Muscle layer of colon (tissue), 2 donors: ENCODE measurements around the gene CA12.
"Not testable (repeated sequence)": the region's sequence is repeated elsewhere in the genome, so short reads cannot be mapped to it uniquely, and the experiment has no call there.

Source experiments
- H3K27ac ChIP-seq: one replicate; pipeline ENCODE4 v1.7.0; 2013; ENCODE audit warnings: low read depth, mild to moderate bottlenecking, low read length, moderate library complexity
- H3K27me3 ChIP-seq, 2 donors: one replicate each; pipeline ENCODE4 v1.7.0; 2013; ENCODE audit warnings: low read length in 2 of 2, mild to moderate bottlenecking in 2 of 2; ENCODE audit not compliant: insufficient read depth in 2 of 2, control insufficient read depth in 1 of 2
- H3K36me3 ChIP-seq: one replicate; pipeline ENCODE4 v1.7.0; 2013; ENCODE audit warnings: mild to moderate bottlenecking, low read length; ENCODE audit not compliant: insufficient read depth
- H3K4me1 ChIP-seq: one replicate; pipeline ENCODE4 v1.7.0; 2013; ENCODE audit warnings: mild to moderate bottlenecking, low read length; ENCODE audit not compliant: insufficient read depth
- H3K4me3 ChIP-seq, 2 donors: one replicate each; pipeline ENCODE4 v1.7.0; 2013; ENCODE audit warnings: low read length in 2 of 2, low read depth in 1 of 2, mild to moderate bottlenecking in 1 of 2, moderate library complexity in 1 of 2
- H3K9ac ChIP-seq: one replicate; pipeline ENCODE4 v1.7.0; 2013; ENCODE audit warnings: low read length
- H3K9me3 ChIP-seq: one replicate; pipeline ENCODE4 v1.7.0; 2013; ENCODE audit warnings: mild to moderate bottlenecking, low read length
- donor health status: abdominal sarcoma.
- donor health status: Adenocarcinoma of cecum.

Gene CA12

DNA sequence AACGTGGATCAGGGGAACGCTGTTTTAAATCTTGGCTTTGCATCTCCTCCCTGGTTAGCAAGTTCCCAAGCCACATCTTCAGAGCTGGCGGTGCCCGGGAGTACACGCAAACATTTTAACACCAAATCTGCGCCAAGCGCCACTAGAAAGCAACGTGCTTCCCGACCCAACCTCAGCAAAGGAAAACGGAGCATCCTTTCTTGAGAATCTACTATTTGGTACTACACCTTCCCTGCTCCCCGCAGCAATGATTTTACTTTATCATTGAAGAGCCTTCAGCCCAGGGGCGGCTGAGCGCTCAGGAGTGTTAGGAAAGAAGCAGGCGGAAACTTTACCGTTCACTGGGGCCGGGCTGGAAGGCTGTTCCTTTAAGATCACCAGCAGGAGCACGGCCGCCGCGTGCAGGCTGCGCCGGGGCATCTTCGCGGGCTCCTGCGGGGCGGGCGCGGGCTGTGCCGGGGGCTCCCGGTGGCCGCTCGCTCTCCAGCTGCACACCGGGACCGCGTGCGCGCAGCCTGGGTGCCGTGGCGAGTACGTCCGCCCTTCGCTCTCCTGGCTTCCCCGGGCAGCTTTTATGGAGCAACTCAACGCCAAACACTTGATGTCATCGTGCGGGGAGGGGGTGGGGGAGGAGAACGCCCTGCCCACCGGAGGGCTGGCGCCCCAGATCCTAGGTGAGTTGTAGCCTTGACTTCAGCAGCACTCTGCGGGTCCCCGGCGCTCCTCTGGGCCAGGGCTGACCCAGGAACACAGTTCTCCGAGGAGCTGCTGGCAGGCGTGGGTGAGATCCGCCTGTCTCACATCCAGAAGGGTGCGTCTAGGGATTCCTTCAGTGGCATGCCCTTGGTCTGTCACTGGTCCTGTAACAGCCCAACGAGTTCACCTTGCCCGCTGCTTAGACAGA, at the start of gene CA12:
Gene CA12, minus strand, starts transcription at position 546 of the 904 bp plus-strand sequence. Its CDS starts 126 bp downstream, at position 420.
- Histone ChIP-seq H3K4me1 (peaks cover 7% of the 10 kb centered on the region), H3K27me3 (peaks cover 13 to 31% of the 10 kb centered on the region in 2 donors), H3K36me3 (no peaks in the 10 kb centered on the region), H3K4me3 (peak within 1 kb of the TSS; percentile 35 to 57), H3K27ac (no peak within 1 kb of the TSS), H3K9me3 (no peaks in the 10 kb centered on the region), H3K9ac (no peak within 1 kb of the TSS)

DNA sequence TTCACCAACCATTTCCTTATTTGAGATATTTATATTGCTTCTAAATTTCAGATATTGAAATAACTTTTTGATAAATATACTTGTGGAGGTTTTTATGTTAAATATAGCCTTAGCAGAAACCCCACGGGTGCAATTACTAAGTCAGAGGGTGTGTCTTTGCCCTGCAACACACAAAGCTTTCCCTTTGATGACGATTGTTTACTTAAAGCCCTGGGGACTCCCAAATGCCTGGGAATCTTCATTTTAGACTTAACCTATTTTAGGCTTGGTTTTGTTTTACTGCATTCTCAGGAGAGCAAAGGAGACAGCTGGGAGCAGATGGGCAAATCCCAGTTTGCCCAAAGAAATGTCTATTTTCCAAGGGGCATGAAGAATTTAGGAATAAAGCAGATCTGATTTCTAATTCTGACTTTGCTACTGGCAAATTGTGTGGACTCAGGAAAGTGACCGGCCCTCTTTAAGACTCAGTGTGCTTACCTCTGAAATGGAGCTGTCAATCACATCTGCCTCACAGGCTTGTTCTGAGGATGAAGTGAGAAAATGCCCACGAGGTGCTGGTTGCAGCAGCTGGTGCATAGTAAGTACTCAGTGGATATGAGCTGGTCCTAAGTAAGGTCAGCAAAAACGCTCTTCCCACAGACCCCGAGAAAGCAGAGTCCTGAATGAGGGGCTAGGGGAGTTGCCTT, 49.3 kb upstream of the CA12 start:
- no peak overlapping the region for H3K4me3 ChIP-seq
- no peaks in the 10 kb centered on the region for H3K27me3 ChIP-seq
- no peaks in the 10 kb centered on the region for H3K4me1 ChIP-seq
- H3K27ac ChIP-seq, result no peak overlapping the region
- no peaks in the 10 kb centered on the region for H3K9me3 ChIP-seq
- no peak overlapping the region for H3K9ac ChIP-seq
- H3K36me3 ChIP-seq, result no peaks in the 10 kb centered on the region

DNA sequence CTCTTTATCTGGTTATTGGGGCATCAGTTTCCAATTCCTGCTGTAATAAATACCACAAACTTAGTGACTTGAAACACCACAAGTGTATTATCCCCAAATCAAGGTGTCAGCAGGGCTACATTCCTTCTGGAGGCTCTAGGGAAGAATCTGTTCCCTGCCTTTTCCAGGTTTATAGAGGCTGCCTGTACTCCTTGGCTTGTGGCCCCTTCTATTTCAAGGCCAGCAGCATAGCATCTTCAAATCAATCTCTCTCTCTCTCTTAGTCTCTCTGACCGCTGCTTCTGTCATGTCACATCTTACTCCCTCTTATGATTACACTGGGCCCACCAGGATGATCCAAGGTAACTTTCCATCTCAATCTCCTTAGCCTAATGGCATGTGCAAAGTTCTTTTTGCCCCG, 44.9 kb upstream of the CA12 start:
- Histone ChIP-seq H3K4me1 (no peaks in the 10 kb centered on the region), H3K36me3 (no peaks in the 10 kb centered on the region), H3K27me3 (no peaks in the 10 kb centered on the region), H3K9ac (no peak overlapping the region), H3K9me3 (no peaks in the 10 kb centered on the region), H3K27ac (no peak overlapping the region), H3K4me3 (no peak overlapping the region)

GRCh38 chr15:63425426-63425985, 43.9 kb upstream of the CA12 start:
- H3K9me3 ChIP-seq, result no peaks in the 10 kb centered on the region
- H3K4me3 ChIP-seq, result no peak overlapping the region
- H3K36me3 ChIP-seq, result no peaks in the 10 kb centered on the region
- H3K27ac ChIP-seq, result no peak overlapping the region
- H3K4me1 ChIP-seq, result no peaks in the 10 kb centered on the region
- no peak overlapping the region for H3K9ac ChIP-seq
- no peaks in the 10 kb centered on the region for H3K27me3 ChIP-seq

GRCh38 chr15:63422891-63423590, 41.4 kb upstream of the CA12 start:
- Histone ChIP-seq H3K27me3 (no peaks in the 10 kb centered on the region), H3K9me3 (no peaks in the 10 kb centered on the region), H3K4me1 (no peaks in the 10 kb centered on the region), H3K27ac (no peak overlapping the region), H3K36me3 (no peaks in the 10 kb centered on the region), H3K9ac (no peak overlapping the region), H3K4me3 (no peak overlapping the region)

DNA sequence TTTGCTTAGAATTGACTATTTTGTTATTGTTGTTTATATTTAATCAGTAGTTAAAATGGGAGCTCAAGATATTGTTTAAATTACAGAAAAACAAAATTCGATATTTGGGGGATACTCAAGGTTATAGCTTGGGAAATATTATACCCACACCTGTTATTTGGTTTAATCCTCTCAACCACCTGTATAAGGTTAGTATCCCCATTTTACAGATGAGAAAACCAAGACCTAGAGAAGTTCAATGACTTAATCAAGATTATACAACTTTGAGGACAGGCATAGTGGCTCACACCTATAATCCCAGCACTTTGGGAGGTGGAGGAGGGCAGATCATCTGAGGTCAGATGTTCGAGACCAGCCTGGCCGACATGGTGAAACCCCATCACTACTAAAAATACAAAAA, 39.8 kb upstream of the CA12 start:
- Histone ChIP-seq H3K9me3 (no peaks in the 10 kb centered on the region), H3K27ac (no peak overlapping the region), H3K4me1 (no peaks in the 10 kb centered on the region), H3K9ac (no peak overlapping the region), H3K27me3 (no peaks in the 10 kb centered on the region), H3K36me3 (no peaks in the 10 kb centered on the region), H3K4me3 (no peak overlapping the region)

DNA sequence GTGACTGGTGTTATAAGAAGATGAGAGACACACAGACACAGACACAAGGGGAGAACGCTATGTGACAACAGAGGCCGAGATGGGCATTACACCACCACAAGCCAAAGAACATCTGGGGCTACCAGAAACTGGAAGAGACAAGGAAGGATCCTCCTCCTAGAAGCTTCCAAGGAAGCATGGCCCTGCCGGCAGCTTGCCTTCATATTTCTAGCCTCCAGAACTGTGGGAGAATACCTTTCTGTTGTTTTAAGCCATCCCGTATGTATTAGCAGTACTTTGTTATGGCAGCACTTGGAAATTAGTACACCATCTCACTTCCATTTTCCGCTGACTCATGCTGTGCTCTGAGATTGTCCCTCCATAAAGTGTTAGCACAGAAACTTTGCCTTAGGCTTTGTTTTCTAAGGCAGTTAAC, 38.7 kb upstream of the CA12 start:
- no peaks in the 10 kb centered on the region for H3K36me3 ChIP-seq
- no peak overlapping the region for H3K27ac ChIP-seq
- no peak overlapping the region for H3K9ac ChIP-seq
- H3K9me3 ChIP-seq, result no peaks in the 10 kb centered on the region
- H3K4me1 ChIP-seq, result no peaks in the 10 kb centered on the region
- no peak overlapping the region for H3K4me3 ChIP-seq
- no peaks in the 10 kb centered on the region for H3K27me3 ChIP-seq

- no peaks in the 10 kb centered on the region for H3K27me3 ChIP-seq
These were observed 37.2 kb upstream of the CA12 start for GRCh38 chr15:63418811-63419210.

GRCh38 chr15:63417721-63418120, 36.1 kb upstream of the CA12 start:
- Histone ChIP-seq H3K9ac (no peak overlapping the region), H3K9me3 (no peaks in the 10 kb centered on the region), H3K36me3 (no peaks in the 10 kb centered on the region), H3K27me3 (no peaks in the 10 kb centered on the region), H3K27ac (no peak overlapping the region), H3K4me3 (no peak overlapping the region), H3K4me1 (no peaks in the 10 kb centered on the region)

More at GRCh38 chr15:63418811-63419210, 37.2 kb upstream of the CA12 start:
- no peaks in the 10 kb centered on the region for H3K4me1 ChIP-seq
- no peak overlapping the region for H3K27ac ChIP-seq
- H3K36me3 ChIP-seq, result no peaks in the 10 kb centered on the region
- no peaks in the 10 kb centered on the region for H3K9me3 ChIP-seq
- H3K9ac ChIP-seq, result no peak overlapping the region
- no peak overlapping the region for H3K4me3 ChIP-seq

DNA sequence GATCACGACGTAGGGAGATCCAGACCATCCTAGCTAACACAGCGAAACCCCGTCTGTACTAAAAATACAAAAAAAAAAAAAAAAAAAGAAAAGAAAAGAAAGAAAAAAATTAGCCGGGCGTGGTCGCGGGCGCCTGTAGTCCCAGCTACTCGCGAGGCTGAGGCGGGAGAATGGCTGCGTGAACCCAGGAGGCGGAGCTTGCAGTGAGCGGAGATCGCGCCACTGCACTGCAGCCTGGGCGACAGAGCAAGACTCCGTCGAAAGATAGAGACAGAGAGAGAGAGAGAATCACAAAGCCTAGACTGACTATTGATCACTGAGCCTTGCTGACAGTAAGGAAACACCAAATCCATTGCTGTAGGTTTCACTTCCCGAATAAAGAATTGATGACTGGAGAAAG, 35.6 kb upstream of the CA12 start:
- not testable (repeated sequence) for H3K4me3 ChIP-seq, H3K27me3 ChIP-seq, H3K9ac ChIP-seq, H3K9me3 ChIP-seq, H3K4me1 ChIP-seq, H3K27ac ChIP-seq, H3K36me3 ChIP-seq

- Histone ChIP-seq H3K9me3 (no peaks in the 10 kb centered on the region), H3K9ac (no peak overlapping the region), H3K36me3 (no peaks in the 10 kb centered on the region), H3K4me1 (no peaks in the 10 kb centered on the region), H3K27ac (no peak overlapping the region), H3K4me3 (no peak overlapping the region), H3K27me3 (no peaks in the 10 kb centered on the region)
These were observed 33.0 kb upstream of the CA12 start for GRCh38 chr15:63414474-63415120.
